H9 (cell line): ENCODE measurements around the gene OPALIN. TPM values are rescaled to one million over a fixed set of nuclear protein-coding genes. Genes with fewer than 3 reads are reported as not detected.

Experiments used
- DNase-seq: peaks from one replicate; pipeline ENCODE4 v3.0.0-alpha.2; 2017
- H2AFZ ChIP-seq: one replicate; pipeline ENCODE4 v1.6.1; 2013; ENCODE audit warnings: mild to moderate bottlenecking, low read length, control low read depth, moderate library complexity
- H2AK5ac ChIP-seq: 2 replicates; pipeline ENCODE4 v1.6.1; 2013; ENCODE audit warnings: low read length, control low read depth, mixed read lengths; ENCODE audit not compliant: insufficient read length
- H2BK120ac ChIP-seq: one replicate; pipeline ENCODE4 v1.6.1; 2013; ENCODE audit warnings: low read depth, mild to moderate bottlenecking, low read length, control low read depth, inconsistent platforms; ENCODE audit not compliant: poor library complexity, severe bottlenecking
- H2BK12ac ChIP-seq: 2 replicates; pipeline ENCODE4 v1.6.1; 2013; ENCODE audit warnings: low read length, control low read depth, mixed read lengths, low read depth; ENCODE audit not compliant: insufficient read length
- H2BK15ac ChIP-seq: 2 replicates; pipeline ENCODE4 v1.6.1; 2013; ENCODE audit warnings: low read depth, low read length, control low read depth
- H2BK20ac ChIP-seq: one replicate; pipeline ENCODE4 v1.6.1; 2013; ENCODE audit warnings: low read depth, mild to moderate bottlenecking, low read length, control low read depth, inconsistent platforms; ENCODE audit not compliant: poor library complexity, severe bottlenecking
- H2BK5ac ChIP-seq: 2 replicates; pipeline ENCODE4 v1.6.1; 2013; ENCODE audit warnings: low read length, control low read depth, mixed read lengths; ENCODE audit not compliant: insufficient read length
- H3K14ac ChIP-seq: 2 replicates; pipeline ENCODE4 v1.6.1; 2013; ENCODE audit warnings: low read length, control low read depth; ENCODE audit not compliant: insufficient read depth
- H3K18ac ChIP-seq: 2 replicates; pipeline ENCODE4 v1.6.1; 2013; ENCODE audit warnings: low read depth, mild to moderate bottlenecking, mixed read lengths, low read length, control low read depth; ENCODE audit not compliant: insufficient read length
- H3K23ac ChIP-seq: 2 replicates; pipeline ENCODE4 v1.6.1; 2013; ENCODE audit warnings: low read length, control low read depth, mixed read lengths, low read depth; ENCODE audit not compliant: insufficient read length
- H3K23me2 ChIP-seq: 2 replicates; pipeline ENCODE4 v1.6.1; 2013; ENCODE audit warnings: low read depth, mild to moderate bottlenecking, mixed read lengths, low read length, control low read depth; ENCODE audit not compliant: insufficient read length, poor library complexity, severe bottlenecking
- H3K27ac ChIP-seq: 2 replicates; pipeline ENCODE4 v1.5.1; 2013; ENCODE audit warnings: low read length, control low read depth, mixed read lengths, low read depth; ENCODE audit not compliant: insufficient read length
- H3K27me3 ChIP-seq: 2 replicates; pipeline ENCODE4 v1.6.1; 2013; ENCODE audit warnings: low read length, control low read depth, inconsistent platforms; ENCODE audit not compliant: insufficient read depth
- H3K4ac ChIP-seq: 2 replicates; pipeline ENCODE4 v1.6.1; 2013; ENCODE audit warnings: low read depth, mild to moderate bottlenecking, control low read depth, inconsistent platforms, low read length, moderate library complexity
- H3K4me1 ChIP-seq: 2 replicates; pipeline ENCODE4 v1.6.1; 2013; ENCODE audit warnings: low read length, control low read depth, inconsistent platforms; ENCODE audit not compliant: insufficient read depth
- H3K4me2 ChIP-seq: 2 replicates; pipeline ENCODE4 v1.6.1; 2013; ENCODE audit warnings: low read length, control low read depth, mixed read lengths; ENCODE audit not compliant: insufficient read length, insufficient read depth
- H3K56ac ChIP-seq: 2 replicates; pipeline ENCODE4 v1.6.1; 2013; ENCODE audit warnings: low read depth, mild to moderate bottlenecking, mixed read lengths, low read length, control low read depth; ENCODE audit not compliant: insufficient read length
- H3K79me1 ChIP-seq: 2 replicates; pipeline ENCODE4 v1.6.1; 2013; ENCODE audit warnings: low read depth, mild to moderate bottlenecking, moderate library complexity, low read length, control low read depth, inconsistent platforms; ENCODE audit not compliant: insufficient read depth, poor library complexity, severe bottlenecking
- H3K79me2 ChIP-seq: 2 replicates; pipeline ENCODE4 v1.6.1; 2013; ENCODE audit warnings: low read length, control low read depth, inconsistent platforms; ENCODE audit not compliant: insufficient read depth
- H3K9ac ChIP-seq: 2 replicates; pipeline ENCODE4 v1.6.1; 2013; ENCODE audit warnings: low read length, control low read depth, mixed read lengths; ENCODE audit not compliant: insufficient read length; ENCODE audit errors: extremely low read depth
- H3K9me3 ChIP-seq: one replicate; pipeline ENCODE4 v1.6.1; 2013; ENCODE audit warnings: low read depth, low read length, inconsistent platforms; ENCODE audit not compliant: control insufficient read depth
- H3T11ph ChIP-seq: one replicate; pipeline ENCODE4 v1.6.1; 2013; ENCODE audit warnings: mild to moderate bottlenecking, low read length, control low read depth, inconsistent platforms
- H4K20me1 ChIP-seq: one replicate; pipeline ENCODE4 v1.6.1; 2013; ENCODE audit not compliant: control insufficient read depth, insufficient read length, insufficient read depth
- H4K5ac ChIP-seq: 2 replicates; pipeline ENCODE4 v1.6.1; 2013; ENCODE audit warnings: low read depth, mild to moderate bottlenecking, mixed read lengths, low read length, control low read depth; ENCODE audit not compliant: insufficient read length
- H4K8ac ChIP-seq: replicated peaks from 2 replicates; pipeline ENCODE4 v1.6.1; 2013; ENCODE audit warnings: low read length, control low read depth, mixed read lengths, low read depth; ENCODE audit not compliant: insufficient read length
- H4K91ac ChIP-seq: 2 replicates; pipeline ENCODE4 v1.6.1; 2013; ENCODE audit warnings: low read depth, mild to moderate bottlenecking, moderate library complexity, mixed read lengths, low read length, control low read depth; ENCODE audit not compliant: insufficient read length
- H3K27ac Mint-ChIP-seq, 3 experiments: 2 replicates in 2 of 3; 3 replicates in 1 of 3; pipeline ENCODE4 v1.8.0; 2020 to 2021; ENCODE audit warnings: mixed read lengths in 3 of 3, mild to moderate bottlenecking in 1 of 3, moderate library complexity in 1 of 3
- H3K27me3 Mint-ChIP-seq: 2 replicates; pipeline ENCODE4 v1.8.0; 2021; ENCODE audit warnings: low read depth, mild to moderate bottlenecking, moderate library complexity, mixed read lengths
- H3K36me3 Mint-ChIP-seq, 3 experiments: 2 replicates in 2 of 3; 3 replicates in 1 of 3; pipeline ENCODE4 v1.8.0; 2020 to 2021; ENCODE audit warnings: low read depth in 3 of 3, mixed read lengths in 3 of 3; ENCODE audit not compliant: insufficient read depth in 1 of 3
- H3K4me1 Mint-ChIP-seq, 2 experiments: 2 replicates each; pipeline ENCODE4 v1.8.0; 2020; ENCODE audit warnings: mixed read lengths in 2 of 2
- H3K4me3 Mint-ChIP-seq, 2 experiments: 2 replicates in 1 of 2; 3 replicates in 1 of 2; pipeline ENCODE4 v1.8.0; 2020 to 2021; ENCODE audit warnings: mild to moderate bottlenecking in 2 of 2, mixed read lengths in 2 of 2, moderate library complexity in 1 of 2
- H3K9me3 Mint-ChIP-seq, 2 experiments: 2 replicates in 1 of 2; 3 replicates in 1 of 2; pipeline ENCODE4 v1.8.0; 2020; ENCODE audit warnings: mild to moderate bottlenecking in 2 of 2, mixed read lengths in 2 of 2, moderate library complexity in 1 of 2
- CTCF ChIP-seq: fragments of 200-600 bp; sonication (generic); conservative IDR thresholded peaks from 3 replicates; pipeline ENCODE4 v1.8.0; 2021; ENCODE audit warnings: antibody characterized with exemption, mild to moderate bottlenecking
- WGBS: extraction: QIAGEN DNeasy Blood & Tissue Kit; methylation state at CpG from one replicate; pipeline ENCODE4 v1.1.7; 2013; ENCODE audit warnings: missing lambda C conversion rate, low lambda C conversion rate, mixed read lengths; ENCODE audit not compliant: insufficient read length; ENCODE audit errors: extremely low coverage; 5-methylcytosine and 5-hydroxymethylcytosine counted together
- total RNA-seq: library from RNA; stranded (reverse); gene quantifications from 2 replicates; pipeline ENCODE4 v1.2.1, GENCODE V29; 2021

OPALIN gene
- total RNA-seq, 1 experiment from 2014 or later = not detected

GRCh38 chr10:96400465-96400864 lies 41.7 kb upstream of the OPALIN start:
- no peak for DNase-seq
- no peak overlapping the region for H2BK5ac ChIP-seq
- no peaks in the 10 kb centered on the region for H3K23me2 ChIP-seq
- no peak overlapping the region for H2BK12ac ChIP-seq
- H3K4me2 ChIP-seq = no peak overlapping the region
- H4K8ac ChIP-seq = no peak overlapping the region
- peaks cover 17% of the 10 kb centered on the region for H3K27me3 Mint-ChIP-seq
- no peaks in the 10 kb centered on the region; a peak in 1 of 7 replicates for H3K36me3 Mint-ChIP-seq
- no peak overlapping the region for H3K9ac ChIP-seq
- H3K56ac ChIP-seq = no peak overlapping the region
- no peaks in the 10 kb centered on the region for H3K79me2 ChIP-seq
- H4K20me1 ChIP-seq = no peaks in the 10 kb centered on the region
- no peak overlapping the region for H3K18ac ChIP-seq
- no peaks in the 10 kb centered on the region for H3K4me1 ChIP-seq
- H2BK15ac ChIP-seq = no peak overlapping the region
- H2BK120ac ChIP-seq = no peak overlapping the region
- no peak overlapping the region for H4K5ac ChIP-seq
- H3K27ac ChIP-seq = no peak overlapping the region
- H2BK20ac ChIP-seq = no peak overlapping the region
- no peak overlapping the region for H3K4me3 Mint-ChIP-seq
- no peaks in the 10 kb centered on the region for H3K79me1 ChIP-seq
- H3K23ac ChIP-seq = no peak overlapping the region
- H3K9me3 ChIP-seq = no peaks in the 10 kb centered on the region
- no peaks in the 10 kb centered on the region for H3K9me3 Mint-ChIP-seq
- no peak overlapping the region for H2AFZ ChIP-seq
- H3K14ac ChIP-seq = no peak overlapping the region
- H3K4ac ChIP-seq = no peak overlapping the region
- no peaks in the 10 kb centered on the region for H3K27me3 ChIP-seq
- no CpG with 5 or more reads among the region's 3 CpGs for WGBS
- no peak overlapping the region for H3T11ph ChIP-seq
- H3K27ac Mint-ChIP-seq = no peak overlapping the region
- H2AK5ac ChIP-seq = no peak overlapping the region
- H4K91ac ChIP-seq = no peak overlapping the region
- H3K4me1 Mint-ChIP-seq = peaks cover 21 to 26% of the 10 kb centered on the region in 2 experiments
- no peak for TF ChIP-seq CTCF
